Right ventricle myocardium inferior (tissue), 1 donor: Measurements from ENCODE around the gene IRF5. TPM values are rescaled to one million over a fixed set of nuclear protein-coding genes. Genes with fewer than 3 reads are reported as not detected.
A peak's percentile ranks its signal among the peaks of the same experiment; 100 is the strongest.

Experiments used
- ATAC-seq: fragments of 200-7000 bp; cut with Tn5 transposase; one replicate; pipeline ENCODE4 v1.9.1; 2020; ENCODE audit warnings: mild to moderate bottlenecking, moderate library complexity
- DNase-seq: peaks from one replicate; pipeline ENCODE4 v3.0.0; 2021; ENCODE audit errors: missing footprints
- intact Hi-C: fragments of 100-400 bp; cut with DNase I; formaldehyde crosslinking; loops from one replicate; pipeline ENCODE4 v1.11.0; 2022
- total RNA-seq: library from RNA; stranded (reverse); fragmentation: NEBNext Ultra II Directional; extraction: Animal tissue kit (Norgen Biotek cat#: 25700); gene quantifications from one replicate; pipeline ENCODE4 v1.2.1, GENCODE V29; 2021
- donor health status: DM: no; HTN: yes; CAD: no; lungs with severe emphysema.

Gene IRF5
- total RNA-seq, 1 donor from 2014 or later, result 3.3 TPM

DNA sequence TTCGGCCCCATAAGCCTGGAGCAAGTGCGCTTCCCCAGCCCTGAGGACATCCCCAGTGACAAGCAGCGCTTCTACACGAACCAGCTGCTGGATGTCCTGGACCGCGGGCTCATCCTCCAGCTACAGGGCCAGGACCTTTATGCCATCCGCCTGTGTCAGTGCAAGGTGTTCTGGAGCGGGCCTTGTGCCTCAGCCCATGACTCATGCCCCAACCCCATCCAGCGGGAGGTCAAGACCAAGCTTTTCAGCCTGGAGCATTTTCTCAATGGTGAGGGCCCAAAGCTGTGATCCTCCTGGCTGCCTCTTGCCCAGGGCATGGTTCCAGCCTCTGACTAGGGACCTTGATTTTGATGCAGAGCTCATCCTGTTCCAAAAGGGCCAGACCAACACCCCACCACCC lies 10.1 kb downstream of the IRF5 start:
- DNase-seq, result no peak
- intact Hi-C loops, result no loop called here
- ATAC-seq, result no peak

DNA sequence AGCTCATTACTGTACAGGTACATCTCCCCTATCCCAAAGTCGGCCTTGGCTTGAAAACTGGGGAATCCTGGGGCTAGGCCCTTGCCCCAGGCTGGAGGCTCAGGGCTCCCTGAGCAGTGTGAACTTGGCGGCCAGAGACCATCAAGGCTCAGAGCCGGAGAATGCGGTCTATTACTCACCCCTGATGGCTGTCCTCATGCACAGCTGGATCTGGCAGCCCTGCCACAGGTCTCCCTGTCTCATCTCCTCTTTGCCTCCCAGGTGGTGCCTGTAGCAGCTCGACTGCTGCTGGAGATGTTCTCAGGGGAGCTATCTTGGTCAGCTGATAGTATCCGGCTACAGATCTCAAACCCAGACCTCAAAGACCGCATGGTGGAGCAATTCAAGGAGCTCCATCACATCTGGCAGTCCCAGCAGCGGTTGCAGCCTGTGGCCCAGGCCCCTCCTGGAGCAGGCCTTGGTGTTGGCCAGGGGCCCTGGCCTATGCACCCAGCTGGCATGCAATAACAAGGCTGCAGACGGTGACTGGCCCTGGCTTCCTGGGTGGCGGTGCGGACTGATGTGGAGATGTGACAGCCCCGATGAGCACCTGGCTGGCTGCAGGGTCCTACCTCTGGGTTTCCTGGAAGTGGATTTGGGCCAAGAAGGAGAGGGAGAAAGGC lies 10.7 kb downstream of the IRF5 start:
- peak; percentile 12 for ATAC-seq
- DNase-seq, result peak; percentile 51
- intact Hi-C loops, result no loop called here

DNA sequence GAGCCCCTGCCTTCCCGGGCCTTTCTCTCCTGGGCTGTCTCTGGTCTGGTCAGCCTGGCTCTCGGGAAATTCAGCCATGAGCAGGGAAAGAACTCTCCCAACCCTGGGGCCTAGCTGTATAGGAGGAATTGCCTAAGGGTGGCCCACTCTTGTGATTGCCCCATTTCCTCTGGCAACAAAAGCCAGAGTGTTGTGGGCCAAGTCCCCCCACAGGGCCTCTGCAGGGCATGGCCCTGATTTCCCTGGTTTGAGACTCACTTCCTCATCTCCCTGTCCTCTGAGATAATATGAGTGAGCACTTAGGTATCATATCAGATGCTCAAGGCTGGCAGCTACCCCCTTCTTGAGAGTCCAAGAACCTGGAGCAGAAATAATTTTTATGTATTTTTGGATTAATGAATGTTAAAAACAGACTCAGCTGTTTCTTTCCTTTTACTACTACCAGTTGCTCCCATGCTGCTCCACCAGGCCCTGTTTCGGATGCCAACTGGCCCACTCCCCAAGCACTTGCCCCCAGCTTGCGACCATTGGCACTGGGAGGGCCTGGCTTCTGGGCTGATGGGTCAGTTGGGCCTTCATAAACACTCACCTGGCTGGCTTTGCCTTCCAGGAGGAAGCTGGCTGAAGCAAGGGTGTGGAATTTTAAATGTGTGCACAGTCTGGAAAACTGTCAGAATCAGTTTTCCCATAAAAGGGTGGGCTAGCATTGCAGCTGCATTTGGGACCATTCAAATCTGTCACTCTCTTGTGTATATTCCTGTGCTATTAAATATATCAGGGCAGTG lies 11.4 kb downstream of the IRF5 start:
- ATAC-seq, result peak; percentile 11

DNA sequence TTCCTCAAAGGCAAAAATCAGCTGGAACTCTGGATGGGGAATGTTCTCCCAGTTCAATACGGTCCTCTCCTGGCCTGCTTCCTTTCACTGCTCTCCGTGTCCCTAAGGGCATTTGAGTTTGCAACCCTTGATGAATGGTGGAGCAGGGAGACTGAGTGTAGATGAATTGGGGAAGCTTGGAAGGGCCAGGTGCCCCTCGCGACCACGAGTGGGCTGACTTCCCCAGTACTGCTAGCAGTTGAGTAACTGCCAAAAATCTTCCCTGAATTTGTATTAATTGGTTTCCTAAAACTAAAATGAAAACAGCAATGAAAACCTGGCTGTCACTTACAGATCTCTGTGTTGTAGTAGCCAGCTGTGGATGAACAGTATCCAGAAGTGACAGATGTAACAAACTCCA lies 13.6 kb downstream of the IRF5 start:
- DNase-seq, result no peak
- intact Hi-C loops, result no loop called here
- no peak for ATAC-seq

More for the DNA sequence above, 11.4 kb downstream of the IRF5 start:
- no peak for DNase-seq
- intact Hi-C loops, result no loop called here

DNA sequence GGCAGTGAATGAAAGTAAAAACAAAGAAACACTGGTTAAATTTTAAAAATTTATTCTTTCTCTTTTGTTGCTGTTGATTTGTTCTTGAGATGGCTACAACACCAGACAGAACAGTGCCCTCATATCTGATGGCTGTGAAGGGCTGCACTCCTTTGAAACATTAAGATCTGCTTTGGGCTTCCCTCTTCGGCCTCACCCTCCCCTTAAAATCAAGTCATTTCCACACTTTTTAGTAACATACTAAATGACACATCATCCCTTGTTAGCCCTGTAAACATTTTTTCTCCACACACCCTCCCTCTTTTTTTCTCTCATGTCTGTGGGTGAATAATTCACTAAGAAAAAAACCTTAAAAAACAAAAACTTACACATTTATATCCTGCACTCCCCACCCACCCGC lies 16.4 kb downstream of the IRF5 start:
- intact Hi-C loops, result no loop called here
- DNase-seq, result no peak
- ATAC-seq, result no peak

DNA sequence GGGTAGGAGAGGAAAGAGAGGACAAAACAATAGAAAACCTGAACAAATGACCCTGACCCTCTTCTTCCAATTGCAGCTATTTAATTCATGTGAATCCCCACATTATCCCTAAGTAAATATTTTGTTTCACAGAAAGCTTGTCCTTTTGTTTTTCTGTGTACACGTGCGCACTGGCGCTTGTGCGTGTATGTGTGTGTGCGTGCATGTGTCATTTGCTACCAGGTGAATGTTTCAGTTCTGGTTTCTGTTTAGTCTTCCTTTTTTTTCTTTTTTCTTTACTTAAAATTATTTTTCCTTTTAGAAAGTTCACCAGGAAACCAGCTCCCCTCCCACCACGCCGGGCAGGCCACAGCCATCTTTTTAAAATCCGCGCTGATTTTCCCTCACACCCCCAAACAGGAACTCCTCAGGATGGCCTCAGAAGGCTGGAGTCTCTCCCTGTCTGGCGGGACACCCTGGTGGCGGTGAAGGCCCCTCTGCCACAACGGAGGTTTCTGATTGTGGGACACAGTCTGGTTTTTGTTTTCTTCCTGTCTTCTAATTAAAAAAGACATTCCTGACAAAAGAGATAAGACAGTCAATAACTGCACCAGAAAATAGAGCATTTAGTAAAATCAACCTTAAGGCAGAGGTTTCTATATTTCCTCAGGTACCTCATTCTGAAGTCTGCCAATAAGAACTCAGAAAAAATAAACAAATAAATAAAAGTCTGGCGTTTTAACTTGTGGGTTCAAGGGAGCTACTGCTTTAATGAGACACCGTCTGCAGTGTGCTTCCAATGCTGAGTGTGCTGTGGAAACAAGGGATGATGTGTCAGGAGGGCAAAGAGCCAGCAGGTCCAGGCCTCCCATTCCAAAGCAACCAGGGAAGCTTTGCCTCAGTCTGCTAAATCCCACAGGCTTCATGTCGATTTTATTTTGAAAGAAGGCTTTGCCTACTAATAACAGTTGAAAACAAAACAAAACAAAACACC lies 17.4 kb downstream of the IRF5 start:
- DNase-seq (no peak), ATAC-seq (no peak)
- intact Hi-C loops, result no loop called here

DNA sequence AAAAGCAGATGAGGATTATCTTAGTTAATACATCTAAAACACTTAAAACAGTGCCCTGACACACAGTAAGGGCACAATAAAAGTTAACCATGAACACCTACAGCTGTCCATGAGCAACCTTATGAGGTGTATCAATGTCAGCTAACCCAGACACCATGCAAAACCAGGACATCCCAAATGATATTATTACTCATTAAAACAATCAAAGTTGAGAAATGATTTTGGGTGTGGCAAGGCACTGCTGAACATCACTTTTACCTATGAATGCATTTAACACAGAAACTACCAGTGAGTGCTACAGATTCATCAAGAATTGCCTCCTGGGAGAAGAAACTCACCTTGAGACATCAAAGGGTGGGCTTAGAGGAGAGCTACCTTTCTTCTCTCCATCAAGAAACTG lies 18.3 kb downstream of the IRF5 start:
- intact Hi-C loops, result no loop called here
- ATAC-seq (no peak), DNase-seq (no peak)

DNA sequence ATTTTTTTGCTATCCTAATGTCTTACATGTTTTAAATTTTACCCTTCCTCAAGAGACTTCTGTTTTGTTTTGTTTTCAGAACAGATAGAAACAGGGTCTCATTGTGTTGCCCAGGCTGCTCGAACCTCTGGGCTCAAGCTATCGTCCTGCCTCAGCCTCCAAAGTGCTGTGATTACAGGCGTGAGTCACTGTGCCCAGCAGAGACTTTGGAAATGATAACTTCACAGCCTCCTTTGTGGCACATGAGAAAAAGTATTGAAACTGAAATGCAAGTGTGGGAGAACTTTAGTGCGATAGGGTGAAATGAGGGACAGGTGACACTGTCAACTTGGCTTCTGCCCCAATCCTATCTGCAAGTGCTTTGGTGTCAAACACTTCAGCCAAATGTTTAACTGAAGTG lies 21.6 kb downstream of the IRF5 start:
- no peak for DNase-seq
- ATAC-seq, result no peak
- intact Hi-C loops, result no loop called here

DNA sequence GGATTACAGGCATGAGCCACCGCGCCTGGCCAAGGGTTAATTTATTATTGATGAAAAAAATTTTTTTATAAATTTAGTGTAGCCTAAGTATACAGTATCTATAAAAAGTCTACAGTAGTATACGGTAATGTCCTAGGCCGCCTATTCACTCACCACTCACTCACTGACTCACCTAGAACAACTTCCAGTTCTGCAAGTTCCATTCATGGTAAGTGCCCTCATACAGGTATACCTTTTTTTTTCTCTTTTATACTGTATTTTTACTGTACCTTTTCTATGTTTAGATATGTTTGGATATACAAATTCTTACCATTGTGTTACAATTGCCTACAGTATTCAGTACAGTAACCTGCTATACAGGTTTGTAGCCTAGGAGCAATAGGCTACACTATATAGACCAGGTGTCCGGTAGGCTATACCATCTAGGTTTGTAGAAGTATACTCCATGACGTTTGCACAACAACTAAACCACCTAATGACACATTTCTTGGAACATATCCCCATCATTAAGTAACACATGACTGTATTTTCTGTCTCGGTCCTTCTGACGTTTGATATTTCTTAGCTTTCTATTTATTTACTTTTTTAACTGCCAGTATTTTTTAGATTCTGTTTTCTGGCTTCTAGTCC lies 23.4 kb downstream of the IRF5 start:
- intact Hi-C loops, result no loop called here
- ATAC-seq, result no peak
- no peak for DNase-seq

DNA sequence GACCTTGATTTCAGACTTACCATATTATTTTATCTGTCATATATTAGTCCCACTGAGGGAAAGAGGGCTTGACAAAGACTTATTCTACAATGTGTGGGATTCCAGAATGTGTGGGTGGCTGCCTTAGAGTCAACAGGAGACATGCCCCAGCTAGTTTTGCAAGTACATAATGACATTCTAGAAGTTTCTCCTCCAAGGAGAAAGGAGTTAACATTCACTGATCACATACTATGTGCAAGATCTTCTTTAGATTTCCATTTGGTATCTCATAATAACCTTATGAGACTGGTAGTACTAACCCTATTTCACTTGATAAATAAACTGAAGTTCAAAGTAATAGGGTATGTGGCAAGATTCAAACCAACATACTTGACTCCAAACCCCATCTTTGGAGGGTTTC lies 25.2 kb downstream of the IRF5 start:
- intact Hi-C loops, result no loop called here
- DNase-seq (no peak), ATAC-seq (no peak)

DNA sequence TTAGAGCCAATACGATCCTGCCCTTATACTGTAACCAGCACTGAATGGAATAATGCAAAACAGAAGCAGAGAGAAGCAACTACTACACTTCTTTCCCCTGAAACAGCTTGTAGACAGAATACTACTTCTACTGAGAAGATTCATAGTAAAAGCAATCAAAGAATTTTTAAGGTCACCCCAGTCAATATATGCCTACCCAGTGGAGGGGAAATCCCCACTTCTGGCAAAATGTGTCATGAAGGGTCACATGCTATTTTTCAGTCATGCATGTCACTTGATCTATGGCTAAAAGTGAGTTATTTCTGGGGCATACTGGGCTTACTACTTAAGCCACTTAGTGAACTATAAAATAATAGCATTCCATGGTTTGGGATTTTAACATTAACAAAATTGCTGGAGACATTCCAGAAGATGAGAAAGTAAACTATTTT lies 25.6 kb downstream of the IRF5 start:
- ATAC-seq (no peak), DNase-seq (no peak)
- intact Hi-C loops, result no loop called here

DNA sequence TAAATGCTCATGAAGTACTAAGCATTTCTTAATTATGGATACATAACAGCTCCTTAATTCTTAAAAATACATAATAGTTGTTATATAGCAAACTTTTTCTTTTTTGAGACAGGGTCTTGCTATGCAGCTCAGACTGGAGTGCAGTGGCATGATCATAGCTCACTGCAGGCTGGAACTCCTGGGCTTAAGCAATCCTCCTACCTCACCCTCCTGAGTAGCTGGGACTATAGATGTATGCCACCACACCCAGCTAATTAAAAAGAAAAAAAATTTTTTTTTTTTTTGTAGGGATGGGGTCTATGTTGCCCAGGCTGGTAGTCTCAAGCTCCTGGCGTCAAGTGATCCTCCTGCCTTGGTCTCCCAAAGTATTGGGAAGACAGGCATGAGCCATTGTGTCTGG lies 30.9 kb downstream of the IRF5 start:
- no peak for ATAC-seq
- intact Hi-C loops, result no loop called here

DNA sequence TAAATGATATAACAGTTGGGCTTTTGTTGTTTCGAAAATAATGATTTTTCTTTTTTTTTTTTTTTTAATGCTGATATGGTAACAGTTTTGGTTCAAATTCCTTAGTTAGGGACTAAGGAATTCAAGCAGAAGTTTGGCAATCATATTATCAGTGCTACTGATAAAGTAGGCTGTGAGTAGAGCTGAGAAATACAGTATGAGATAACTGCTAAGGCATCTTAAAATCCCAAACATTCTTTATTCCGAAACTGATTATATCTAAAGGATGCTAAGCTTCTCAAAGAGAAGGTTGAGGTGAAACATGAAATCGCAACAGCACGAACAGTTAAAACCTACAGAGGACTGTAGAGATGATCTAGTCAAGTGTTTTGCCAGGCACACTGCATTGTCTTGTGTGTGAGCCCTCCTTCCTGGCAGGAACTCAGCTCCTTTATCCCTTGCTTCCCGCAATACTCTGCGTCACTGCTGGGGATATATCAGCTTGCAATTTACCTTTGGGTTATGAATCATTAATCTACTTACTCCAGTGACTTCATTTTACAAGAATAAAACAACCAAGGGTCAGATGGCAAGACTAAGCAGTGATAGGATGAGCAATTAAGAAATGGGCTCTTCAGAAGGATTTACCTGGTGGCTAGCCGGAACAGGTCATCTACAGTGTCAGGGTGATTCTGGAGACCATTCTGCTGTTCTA lies 36.7 kb downstream of the IRF5 start:
- DNase-seq, result no peak
- ATAC-seq, result no peak
- intact Hi-C loops, result no loop called here

More for the DNA sequence above, 30.9 kb downstream of the IRF5 start:
- no peak for DNase-seq

DNA sequence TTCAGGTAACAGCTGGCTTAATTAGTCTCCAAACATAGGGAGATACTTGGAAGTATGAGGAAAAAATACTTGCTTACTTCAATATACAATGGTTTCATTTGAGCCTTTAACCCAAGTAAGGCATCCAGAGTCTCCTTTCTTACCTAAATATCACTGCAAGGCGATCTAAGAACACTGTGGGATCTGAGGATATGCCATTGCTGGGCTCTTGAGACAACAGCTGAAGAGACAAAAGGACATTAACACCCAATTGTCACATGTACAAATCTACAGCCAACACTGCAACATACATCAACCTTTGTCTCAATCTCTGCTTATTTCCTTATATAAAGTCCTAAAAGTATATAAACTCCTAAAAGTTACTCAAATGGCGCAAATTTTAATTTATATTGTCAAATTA lies 44.4 kb downstream of the IRF5 start:
- DNase-seq (no peak), ATAC-seq (no peak)
- intact Hi-C loops, result no loop called here

DNA sequence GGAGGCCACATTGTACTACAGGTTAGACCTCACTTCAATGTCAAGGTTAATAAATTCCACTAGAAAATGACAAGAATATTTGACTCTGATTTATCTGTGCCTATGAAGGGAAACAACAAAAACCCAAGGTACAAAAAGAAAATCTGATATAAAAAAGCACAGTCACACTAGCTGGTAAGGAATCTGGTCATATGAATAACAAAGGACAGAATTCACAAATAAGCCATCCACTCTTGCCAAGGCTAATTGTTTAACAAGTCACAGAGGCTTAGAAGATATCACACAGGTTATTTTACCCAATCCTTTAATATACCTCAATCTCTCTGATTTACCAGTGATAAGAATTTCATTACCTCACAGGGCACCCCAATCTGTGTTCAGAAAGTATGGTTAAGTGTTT lies 47.9 kb downstream of the IRF5 start:
- no peak for DNase-seq
- intact Hi-C loops, result no loop called here
- no peak for ATAC-seq

DNA sequence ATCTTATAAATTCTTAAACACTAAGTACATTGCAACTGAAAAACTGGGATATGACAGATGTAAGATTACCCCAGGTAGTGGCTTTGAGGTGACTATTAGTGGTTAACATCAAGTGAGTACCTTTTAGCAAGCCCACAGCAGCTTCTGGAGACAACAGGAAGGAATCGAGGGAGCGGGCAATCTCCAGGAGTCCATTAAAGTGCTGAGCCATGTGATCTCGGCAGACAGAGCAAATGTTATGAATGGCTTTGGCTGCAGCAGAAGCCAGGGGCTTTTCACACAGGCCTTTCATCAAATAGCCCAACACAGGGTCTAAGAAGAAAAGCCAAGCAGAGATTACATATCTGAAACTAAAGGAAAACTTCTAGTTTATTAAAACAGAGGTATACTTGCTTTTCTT lies 48.9 kb downstream of the IRF5 start:
- no peak for DNase-seq
- no peak for ATAC-seq
- intact Hi-C loops, result no loop called here

DNA sequence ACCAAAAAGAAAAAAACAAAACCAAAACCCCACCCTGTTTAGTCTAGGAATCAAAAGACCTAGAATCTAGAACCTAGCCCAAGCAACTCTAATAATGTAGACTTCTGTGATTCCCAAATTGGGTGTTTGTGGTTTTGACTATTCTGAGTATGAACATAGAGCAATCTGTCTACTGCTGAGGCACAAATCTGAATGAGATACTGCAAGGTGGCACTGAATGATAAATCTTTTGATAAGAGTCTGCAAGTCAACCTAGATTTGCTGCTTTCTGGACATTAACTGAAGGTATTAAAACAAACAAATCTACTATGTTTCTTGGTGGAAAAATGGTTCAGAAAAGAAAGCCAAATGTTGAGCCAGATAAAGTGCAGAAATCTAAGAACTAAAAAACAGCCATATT lies 50.6 kb downstream of the IRF5 start:
- intact Hi-C loops, result no loop called here
- ATAC-seq, result no peak
- DNase-seq, result no peak

DNA sequence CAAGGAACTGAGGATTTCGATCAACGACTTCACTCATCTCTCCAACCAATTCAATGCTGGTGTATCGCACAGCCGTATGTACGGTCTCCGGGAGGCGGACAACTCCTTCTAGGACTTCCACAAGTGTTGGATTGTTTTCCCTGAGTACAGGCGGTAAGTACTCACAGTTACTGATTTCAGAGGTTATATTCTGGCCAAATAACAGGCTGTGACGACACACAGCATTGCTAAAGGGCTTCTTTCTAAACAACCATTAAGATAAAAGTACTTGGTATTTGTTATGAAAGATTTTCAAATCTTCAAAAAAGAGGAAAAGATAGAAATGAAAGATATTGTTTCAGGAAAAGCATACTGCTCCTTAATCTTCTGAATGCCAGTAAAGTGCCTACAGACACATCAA lies 52.2 kb downstream of the IRF5 start:
- intact Hi-C loops, result no loop called here
- DNase-seq (no peak), ATAC-seq (no peak)

DNA sequence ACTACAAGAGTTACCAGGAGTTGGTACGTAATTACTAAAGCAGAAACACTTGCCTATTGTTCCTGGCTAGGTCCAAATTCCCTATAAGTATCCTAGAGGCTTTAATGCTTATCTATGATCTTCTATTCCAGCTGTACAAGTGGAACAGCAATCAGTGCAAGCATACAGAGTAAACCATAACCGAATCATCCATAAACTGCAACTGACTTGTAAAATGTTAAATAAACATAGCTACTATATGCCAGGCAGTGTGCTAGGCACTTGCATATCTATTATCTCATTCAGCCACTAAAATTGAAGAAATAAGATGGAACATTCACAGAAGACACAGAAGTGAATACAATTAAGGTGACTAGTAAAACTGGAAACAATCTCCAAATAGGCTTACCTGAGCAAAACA lies 55.7 kb downstream of the IRF5 start:
- DNase-seq, result no peak

More for the DNA sequence above, 55.7 kb downstream of the IRF5 start:
- intact Hi-C loops, result no loop called here
- ATAC-seq, result no peak
